ENCODE measurements around the gene PANK4.
"Not testable (repeated sequence)": the region's sequence is repeated elsewhere in the genome, so short reads cannot be mapped to it uniquely, and the experiment has no call there.

PANK4 gene

GRCh38 chr1:2556277-2556677 is 29.9 kb upstream of the PANK4 start, which contains the start of gene TNFRSF14:
Gene TNFRSF14 (plus strand): TSS chr1:2556371. CDS start chr1:2556665, 294 bp downstream.
- in situ Hi-C loops (cut with HindIII; ENCODE audit: low pct_ligation_motif_present, low sequenced_read_pairs): no loop called here
- peak; percentile 49 for DNase-seq
- H3K4me3 ChIP-seq (ENCODE audit: low read depth, low read length): peak within 1 kb of the TSS; percentile 57
- H3K27ac ChIP-seq: peak within 1 kb of the TSS; percentile 11
- no peaks in the 10 kb centered on the region for H3K36me3 ChIP-seq (replicated peaks)
- peak; percentile 38 for TF ChIP-seq CTCF (IDR thresholded peaks at IDR 0.05; ENCODE audit: low read depth, low read length, missing control alignments)
- no peaks in the 10 kb centered on the region for H3K27me3 ChIP-seq (replicated peaks)

- Histone ChIP-seq H3K36me3 (replicated peaks) (no peaks in the 10 kb centered on the region), H3K27me3 (replicated peaks) (no peaks in the 10 kb centered on the region), H3K27ac (peak overlapping the region; percentile 11), H3K4me3 (ENCODE audit: low read depth, low read length) (peak overlapping the region; percentile 57)
- no peak for DNase-seq
- in situ Hi-C loops (cut with HindIII; ENCODE audit: low pct_ligation_motif_present, low sequenced_read_pairs): no loop called here
- TF ChIP-seq CTCF (IDR thresholded peaks at IDR 0.05; ENCODE audit: low read depth, low read length, missing control alignments): no peak
Measured at GRCh38 chr1:2555634-2556276, 29.4 kb upstream of the PANK4 start.

- in situ Hi-C loops (cut with HindIII; ENCODE audit: low pct_ligation_motif_present, low sequenced_read_pairs): no loop called here
- Histone ChIP-seq H3K36me3 (replicated peaks) (no peaks in the 10 kb centered on the region), H3K27me3 (replicated peaks) (no peaks in the 10 kb centered on the region), H3K27ac (no peak overlapping the region), H3K4me3 (ENCODE audit: low read depth, low read length) (no peak overlapping the region)
- peak; percentile 70 for TF ChIP-seq CTCF (IDR thresholded peaks at IDR 0.05; ENCODE audit: low read depth, low read length, missing control alignments)
- no peak for DNase-seq
Measured at GRCh38 chr1:2554621-2555387, 28.4 kb upstream of the PANK4 start.

- no peak for TF ChIP-seq CTCF (IDR thresholded peaks at IDR 0.05; ENCODE audit: low read depth, low read length, missing control alignments)
- Histone ChIP-seq H3K27me3 (replicated peaks) (no peaks in the 10 kb centered on the region), H3K27ac (no peak overlapping the region), H3K4me3 (ENCODE audit: low read depth, low read length) (no peak overlapping the region), H3K36me3 (replicated peaks) (no peaks in the 10 kb centered on the region)
- no peak for DNase-seq
- in situ Hi-C loops (cut with HindIII; ENCODE audit: low pct_ligation_motif_present, low sequenced_read_pairs): no loop called here
Measured at GRCh38 chr1:2553871-2554620, 27.6 kb upstream of the PANK4 start.

- not testable (repeated sequence) for H3K36me3 ChIP-seq (replicated peaks)
Measured at GRCh38 chr1:2553076-2553475, 26.7 kb upstream of the PANK4 start.

GRCh38 chr1:2552189-2552588 is 25.8 kb upstream of the PANK4 start:
- Histone ChIP-seq H3K27me3 (replicated peaks) (no peaks in the 10 kb centered on the region), H3K4me3 (ENCODE audit: low read depth, low read length) (no peak overlapping the region), H3K36me3 (replicated peaks) (no peaks in the 10 kb centered on the region), H3K27ac (no peak overlapping the region)
- in situ Hi-C loops (cut with HindIII; ENCODE audit: low pct_ligation_motif_present, low sequenced_read_pairs): no loop called here
- no peak for TF ChIP-seq CTCF (IDR thresholded peaks at IDR 0.05; ENCODE audit: low read depth, low read length, missing control alignments)
- no peak for DNase-seq

More at GRCh38 chr1:2553076-2553475, 26.7 kb upstream of the PANK4 start:
- H3K27me3 ChIP-seq (replicated peaks); in situ Hi-C loops (cut with HindIII; ENCODE audit: low pct_ligation_motif_present, low sequenced_read_pairs); DNase-seq; H3K27ac ChIP-seq; H3K4me3 ChIP-seq (ENCODE audit: low read depth, low read length): not testable (repeated sequence)

GRCh38 chr1:2551544-2551943 is 25.1 kb upstream of the PANK4 start:
- H3K4me3 ChIP-seq (ENCODE audit: low read depth, low read length); H3K27ac ChIP-seq; H3K36me3 ChIP-seq (replicated peaks); H3K27me3 ChIP-seq (replicated peaks); in situ Hi-C loops (cut with HindIII; ENCODE audit: low pct_ligation_motif_present, low sequenced_read_pairs); DNase-seq: not testable (repeated sequence)

- in situ Hi-C loops (cut with HindIII; ENCODE audit: low pct_ligation_motif_present, low sequenced_read_pairs); H3K27ac ChIP-seq; H3K27me3 ChIP-seq (replicated peaks); DNase-seq; H3K4me3 ChIP-seq (ENCODE audit: low read depth, low read length); H3K36me3 ChIP-seq (replicated peaks): not testable (repeated sequence)
Measured at GRCh38 chr1:2550309-2550861, 24.0 kb upstream of the PANK4 start.
